Calu3 (cell line): ENCODE data around the gene SENP2. TPM values are rescaled to one million over a fixed set of nuclear protein-coding genes. Genes with fewer than 3 reads are reported as not detected.

ENCODE experiments used
- BruUV-seq: library from RNA; stranded (reverse); fragments of 400-500 nt; replicated peaks from 2 replicates; lab custom pipeline; 2021; lab: Mats Ljungman, UMichigan
- CTCF ChIA-PET: fragments of 300-600 bp; sonication (Branson Sonifier 250); formaldehyde crosslinking; loops from one replicate; lab custom pipeline; 2022; ENCODE audit warnings: antibody characterized with exemption; lab: Charles Lee
- DNase-seq: peaks from one replicate; pipeline ENCODE4 v3.0.0; 2022
- H3K27ac Mint-ChIP-seq: one replicate; pipeline ENCODE4 v1.8.0; 2022; ENCODE audit warnings: mixed read lengths; ENCODE audit not compliant: unreplicated experiment
- H3K27me3 Mint-ChIP-seq: one replicate; pipeline ENCODE4 v1.8.0; 2022; ENCODE audit warnings: mixed read lengths; ENCODE audit not compliant: unreplicated experiment
- H3K36me3 Mint-ChIP-seq: one replicate; pipeline ENCODE4 v1.8.0; 2022; ENCODE audit warnings: mild to moderate bottlenecking, moderate library complexity, mixed read lengths; ENCODE audit not compliant: insufficient read depth, unreplicated experiment
- H3K4me1 Mint-ChIP-seq: one replicate; pipeline ENCODE4 v1.8.0; 2022; ENCODE audit warnings: mild to moderate bottlenecking, low read depth, mixed read lengths; ENCODE audit not compliant: unreplicated experiment
- H3K4me3 Mint-ChIP-seq: one replicate; pipeline ENCODE4 v1.8.0; 2022; ENCODE audit warnings: mild to moderate bottlenecking, low read depth, moderate library complexity, mixed read lengths; ENCODE audit not compliant: unreplicated experiment
- H3K9me3 Mint-ChIP-seq: one replicate; pipeline ENCODE4 v1.8.0; 2022; ENCODE audit warnings: low read depth, mixed read lengths; ENCODE audit not compliant: unreplicated experiment
- CTCF ChIP-seq: fragments of 200-600 bp; IDR thresholded peaks from one replicate; pipeline ENCODE4 v1.8.0; 2022; ENCODE audit warnings: antibody characterized with exemption; ENCODE audit not compliant: unreplicated experiment
- intact Hi-C: fragments of 100-400 bp; cut with micrococcal nuclease; formaldehyde crosslinking; loops from one replicate; pipeline ENCODE4 v1.10.0; 2022; ENCODE audit not compliant: unreplicated experiment
- total RNA-seq: library from RNA; stranded (reverse); gene quantifications from 2 replicates; pipeline ENCODE4 v1.2.3, GENCODE V29; 2022

SENP2 gene
- total RNA-seq, 1 experiment from 2014 or later, result 87.1 TPM

GRCh38 chr3:185649414-185649813 is 63.3 kb downstream of the SENP2 start:
- Mint-ChIP-seq H3K27me3 (no peaks in the 10 kb centered on the region), H3K36me3 (peaks cover 95% of the 10 kb centered on the region), H3K4me3 (no peak overlapping the region), H3K4me1 (no peaks in the 10 kb centered on the region), H3K27ac (no peak overlapping the region), H3K9me3 (no peaks in the 10 kb centered on the region)
- BruUV-seq, result no TSS peak
- no peak for DNase-seq
- no peak for TF ChIP-seq CTCF
- CTCF ChIA-PET, result interaction anchor here (0.6 to 2.4 kb wide), 2 partner anchors 11 to 158 kb away, joined by 3 to 5 read pairs; no protein-coding TSS in a partner anchor
- intact Hi-C loops, result no loop called here

DNA sequence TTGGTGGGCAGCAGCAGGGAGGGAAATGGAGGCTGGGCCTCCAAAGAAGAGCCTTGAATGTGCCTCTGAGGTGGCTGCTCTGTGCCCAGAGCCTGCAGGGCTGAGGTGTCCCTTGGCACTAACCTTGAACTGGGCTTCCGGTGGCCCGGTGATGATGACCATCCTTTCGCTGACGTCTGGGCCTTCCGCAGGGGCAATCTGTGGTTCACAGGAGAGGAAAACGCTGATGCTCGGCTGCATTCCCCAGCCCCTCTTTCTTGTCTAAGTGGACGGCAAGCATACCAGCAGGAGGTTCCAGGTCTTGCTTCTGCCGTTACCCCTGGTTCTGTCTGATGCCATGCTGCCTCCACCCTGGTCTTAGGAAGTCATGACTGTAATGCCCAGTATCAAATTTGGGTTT is 65.9 kb downstream of the SENP2 start:
- H3K27me3 Mint-ChIP-seq, result no peaks in the 10 kb centered on the region
- no TSS peak for BruUV-seq
- H3K27ac Mint-ChIP-seq, result peak overlapping the region; percentile 25
- H3K4me3 Mint-ChIP-seq, result no peak overlapping the region
- DNase-seq, result no peak
- H3K4me1 Mint-ChIP-seq, result no peaks in the 10 kb centered on the region
- peaks cover 93% of the 10 kb centered on the region for H3K36me3 Mint-ChIP-seq
- no peak for TF ChIP-seq CTCF
- intact Hi-C loops, result no loop called here
- CTCF ChIA-PET, result interaction anchor here (0.6 kb wide), 1 partner anchor 179 kb away, joined by 3 read pairs; no protein-coding TSS in a partner anchor
- H3K9me3 Mint-ChIP-seq, result no peaks in the 10 kb centered on the region

- Mint-ChIP-seq H3K9me3 (no peaks in the 10 kb centered on the region), H3K27me3 (no peaks in the 10 kb centered on the region), H3K4me1 (peaks cover 12% of the 10 kb centered on the region), H3K4me3 (no peak overlapping the region), H3K27ac (no peak overlapping the region), H3K36me3 (peaks cover 92% of the 10 kb centered on the region)
- no TSS peak for BruUV-seq
- CTCF ChIA-PET, result no interaction called here
- no peak for DNase-seq
- TF ChIP-seq CTCF, result no peak
- intact Hi-C loops, result no loop called here
Observed at GRCh38 chr3:185653949-185654757, 68.1 kb downstream of the SENP2 start.

GRCh38 chr3:185654758-185655145 is 68.7 kb downstream of the SENP2 start:
- DNase-seq, result no peak
- Mint-ChIP-seq H3K9me3 (no peaks in the 10 kb centered on the region), H3K27ac (no peak overlapping the region), H3K27me3 (no peaks in the 10 kb centered on the region), H3K4me3 (no peak overlapping the region), H3K36me3 (peaks cover 91% of the 10 kb centered on the region), H3K4me1 (peaks cover 12% of the 10 kb centered on the region)
- CTCF ChIA-PET, result no interaction called here
- intact Hi-C loops, result no loop called here
- no TSS peak for BruUV-seq
- TF ChIP-seq CTCF, result no peak
